Natural killer cell (primary cell): ENCODE data around the gene KRTAP4-4. TPM values are rescaled to one million over a fixed set of nuclear protein-coding genes. Genes with fewer than 3 reads are reported as not detected.
"Not testable (repeated sequence)": the region's sequence is repeated elsewhere in the genome, so short reads cannot be mapped to it uniquely, and the experiment has no call there.

ENCODE experiments used
- ATAC-seq, 3 donors: fragments of 150-1000 bp in 2 of 3; fragments of 200-7000 bp in 1 of 3; cut with Tn5 transposase; 1 replicate in 1 of 3; 2 replicates in 2 of 3; pipeline ENCODE4 v1.10.0; 2021; ENCODE audit warnings: mild to moderate bottlenecking in 2 of 3, moderate library complexity in 2 of 3
- DNase-seq, 2 donors: peaks; one replicate each; pipeline versions ENCODE4 v3.0.0 to v3.0.0-alpha.2; 2013 to 2021; ENCODE audit warnings: mixed read lengths in 1 of 2
- H3K27ac ChIP-seq: one replicate; pipeline ENCODE4 v1.5.1; 2013; ENCODE audit warnings: mild to moderate bottlenecking, low read length
- H3K27me3 ChIP-seq: one replicate; pipeline ENCODE4 v1.6.1; 2013; ENCODE audit warnings: low read length; ENCODE audit not compliant: control insufficient read depth, insufficient read depth
- H3K36me3 ChIP-seq: one replicate; pipeline ENCODE4 v1.6.1; 2013; ENCODE audit warnings: low read length; ENCODE audit not compliant: control insufficient read depth, insufficient read depth
- H3K4me1 ChIP-seq: one replicate; pipeline ENCODE4 v1.6.1; 2013; ENCODE audit warnings: low read length; ENCODE audit not compliant: control insufficient read depth, insufficient read depth
- H3K4me3 ChIP-seq: one replicate; pipeline ENCODE4 v1.5.1; 2013; ENCODE audit warnings: low read length
- H3K9me3 ChIP-seq: one replicate; pipeline ENCODE4 v1.6.1; 2013; ENCODE audit warnings: low read length; ENCODE audit not compliant: control insufficient read depth, insufficient read depth
- H3K27ac Mint-ChIP-seq, 2 donors: one replicate each; pipeline ENCODE4 v1.8.0; 2022; ENCODE audit warnings: mild to moderate bottlenecking in 2 of 2, mixed read lengths in 2 of 2, moderate library complexity in 1 of 2
- H3K27me3 Mint-ChIP-seq, 2 donors: one replicate each; pipeline ENCODE4 v1.8.0; 2022; ENCODE audit warnings: low read depth in 2 of 2, mixed read lengths in 2 of 2
- H3K36me3 Mint-ChIP-seq: one replicate; pipeline ENCODE4 v1.8.0; 2022; ENCODE audit warnings: mixed read lengths
- H3K4me1 Mint-ChIP-seq, 2 donors: one replicate each; pipeline ENCODE4 v1.8.0; 2022; ENCODE audit warnings: mixed read lengths in 2 of 2
- H3K4me3 Mint-ChIP-seq: one replicate; pipeline ENCODE4 v1.8.0; 2022; ENCODE audit warnings: mild to moderate bottlenecking, moderate library complexity, mixed read lengths
- H3K9me3 Mint-ChIP-seq, 2 donors: one replicate each; pipeline ENCODE4 v1.8.0; 2022; ENCODE audit warnings: mixed read lengths in 2 of 2
- WGBS: methylation state at CpG from one replicate; pipeline ENCODE4 v1.1.7; 2013; ENCODE audit warnings: missing lambda C conversion rate; ENCODE audit not compliant: insufficient coverage; 5-methylcytosine and 5-hydroxymethylcytosine counted together
- intact Hi-C: fragments of 100-400 bp; cut with micrococcal nuclease; formaldehyde crosslinking; loops from one replicate; pipeline ENCODE4 v1.14.2; 2022
- total RNA-seq, 4 donors: library from RNA; stranded (reverse); fragments of 120-200 nt in 1 of 4; gene quantifications; one replicate each; pipeline versions ENCODE4 v1.2.3 to v1.2.4, GENCODE V29; 2013 to 2022
- TF ChIP-seq, protein P1 (sequence below): fragments of 200-600 bp; IDR thresholded peaks from one replicate; pipeline ENCODE4 v1.8.0; 2022; ENCODE audit warnings: antibody characterized with exemption

The KRTAP4-4 gene
- total RNA-seq, 3 donors from 2014 or later (not counting 1 experiment from before 2014, with no cell fraction given), result not detected

DNA sequence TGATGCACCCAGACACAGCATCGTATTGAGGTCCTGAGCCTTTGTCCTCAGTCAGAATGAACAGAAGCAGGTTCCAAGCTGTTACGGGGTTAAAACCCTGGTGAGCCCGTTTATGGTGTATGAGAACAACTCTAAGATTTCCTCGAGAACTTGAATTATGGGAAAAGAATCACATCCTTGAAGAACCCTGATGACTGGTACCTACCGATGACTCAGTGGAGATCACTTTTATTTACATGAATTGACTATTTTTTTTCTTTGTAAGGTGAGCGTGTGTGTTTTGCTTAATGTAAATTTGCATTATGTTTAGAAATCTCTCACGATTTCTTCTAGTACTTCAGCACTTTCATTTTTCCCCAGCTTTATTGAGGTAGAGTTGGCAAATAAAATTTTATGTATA lies 3.3 kb upstream of the KRTAP4-4 start:
- intact Hi-C loops, result no loop called here
- ATAC-seq (no peak), DNase-seq (no peak)
- H3K27ac ChIP-seq, result no peak overlapping the region
- Mint-ChIP-seq H3K27me3 (peaks cover 10 to 26% of the 10 kb centered on the region in 2 donors), H3K36me3 (no peaks in the 10 kb centered on the region), H3K4me3 (no peak overlapping the region), H3K9me3 (no peaks in the 10 kb centered on the region), H3K27ac (no peak overlapping the region), H3K4me1 (no peaks in the 10 kb centered on the region)
- H3K4me1 ChIP-seq, result no peaks in the 10 kb centered on the region
- TF ChIP-seq, protein P1, sequence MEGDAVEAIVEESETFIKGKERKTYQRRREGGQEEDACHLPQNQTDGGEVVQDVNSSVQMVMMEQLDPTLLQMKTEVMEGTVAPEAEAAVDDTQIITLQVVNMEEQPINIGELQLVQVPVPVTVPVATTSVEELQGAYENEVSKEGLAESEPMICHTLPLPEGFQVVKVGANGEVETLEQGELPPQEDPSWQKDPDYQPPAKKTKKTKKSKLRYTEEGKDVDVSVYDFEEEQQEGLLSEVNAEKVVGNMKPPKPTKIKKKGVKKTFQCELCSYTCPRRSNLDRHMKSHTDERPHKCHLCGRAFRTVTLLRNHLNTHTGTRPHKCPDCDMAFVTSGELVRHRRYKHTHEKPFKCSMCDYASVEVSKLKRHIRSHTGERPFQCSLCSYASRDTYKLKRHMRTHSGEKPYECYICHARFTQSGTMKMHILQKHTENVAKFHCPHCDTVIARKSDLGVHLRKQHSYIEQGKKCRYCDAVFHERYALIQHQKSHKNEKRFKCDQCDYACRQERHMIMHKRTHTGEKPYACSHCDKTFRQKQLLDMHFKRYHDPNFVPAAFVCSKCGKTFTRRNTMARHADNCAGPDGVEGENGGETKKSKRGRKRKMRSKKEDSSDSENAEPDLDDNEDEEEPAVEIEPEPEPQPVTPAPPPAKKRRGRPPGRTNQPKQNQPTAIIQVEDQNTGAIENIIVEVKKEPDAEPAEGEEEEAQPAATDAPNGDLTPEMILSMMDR, result no peak
- H3K36me3 ChIP-seq, result no peaks in the 10 kb centered on the region
- H3K4me3 ChIP-seq, result no peak overlapping the region
- 88% methylated on average over 5 of the region's 7 CpGs for WGBS
- H3K9me3 ChIP-seq, result no peaks in the 10 kb centered on the region
- no peaks in the 10 kb centered on the region for H3K27me3 ChIP-seq

DNA sequence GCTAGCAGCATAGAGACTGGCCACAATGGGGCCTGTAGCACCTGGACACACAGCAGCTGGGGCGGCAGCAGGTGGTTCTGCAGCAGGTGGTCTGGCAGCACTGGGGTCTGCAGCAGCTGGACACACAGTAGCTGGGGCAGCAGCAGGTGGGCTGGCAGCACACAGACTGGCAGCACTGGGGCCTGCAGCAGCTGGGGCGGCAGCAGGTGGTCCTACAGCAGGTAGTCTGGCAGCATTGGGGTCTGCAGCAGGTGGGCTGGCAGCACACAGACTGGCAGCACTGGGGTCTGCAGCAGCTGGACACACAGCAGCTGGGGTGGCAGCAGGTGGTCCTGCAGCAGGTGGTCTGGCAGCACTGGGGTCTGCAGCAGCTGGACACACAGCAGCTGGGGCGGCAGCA lies 358 bp downstream of the KRTAP4-4 start:
- H3K4me1 ChIP-seq, H3K36me3 ChIP-seq, H3K4me3 Mint-ChIP-seq, ATAC-seq, H3K36me3 Mint-ChIP-seq, H3K4me1 Mint-ChIP-seq, H3K27ac ChIP-seq, DNase-seq, H3K27ac Mint-ChIP-seq, H3K9me3 Mint-ChIP-seq, H3K9me3 ChIP-seq, H3K4me3 ChIP-seq, intact Hi-C loops: not testable (repeated sequence)
- peaks cover 16% of the 10 kb centered on the region for H3K27me3 ChIP-seq
- WGBS, result 93% methylated on average over 3 of the region's 3 CpGs
- H3K27me3 Mint-ChIP-seq, result peaks cover 25 to 55% of the 10 kb centered on the region in 2 donors

DNA sequence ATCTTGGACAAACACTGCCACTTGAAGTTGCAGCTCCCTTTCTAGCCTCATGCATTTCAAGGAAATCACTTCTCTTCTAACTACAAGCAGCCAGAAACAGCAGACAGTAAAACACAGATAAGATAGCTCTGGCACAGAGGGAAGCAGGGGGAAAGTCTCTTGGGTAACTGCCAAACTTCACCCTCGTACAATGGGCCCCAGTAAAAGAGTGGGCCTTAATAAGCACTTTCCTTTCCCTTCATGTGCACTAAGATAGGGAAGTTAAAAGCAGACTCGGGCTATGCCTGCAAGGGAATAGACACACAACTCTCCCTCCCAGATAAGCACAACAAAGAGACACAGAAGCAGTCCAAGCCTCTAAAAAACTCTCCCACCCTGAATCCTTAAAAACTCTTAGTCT lies 6.7 kb downstream of the KRTAP4-4 start:
- Histone ChIP-seq H3K4me1 (no peaks in the 10 kb centered on the region), H3K27ac (no peak overlapping the region), H3K9me3 (no peaks in the 10 kb centered on the region), H3K27me3 (peaks cover 16% of the 10 kb centered on the region), H3K36me3 (no peaks in the 10 kb centered on the region), H3K4me3 (no peak overlapping the region)
- DNase-seq (no peak), ATAC-seq (no peak)
- no peak overlapping the region for H3K4me3 Mint-ChIP-seq
- H3K36me3 Mint-ChIP-seq, result no peaks in the 10 kb centered on the region
- no peaks in the 10 kb centered on the region for H3K4me1 Mint-ChIP-seq
- intact Hi-C loops, result no loop called here
- 37% methylated on average over 2 of the region's 2 CpGs for WGBS
- peaks cover 39 to 49% of the 10 kb centered on the region in 2 donors for H3K27me3 Mint-ChIP-seq
- TF ChIP-seq, protein P1, result no peak
- H3K9me3 Mint-ChIP-seq, result no peaks in the 10 kb centered on the region
- no peak overlapping the region for H3K27ac Mint-ChIP-seq

DNA sequence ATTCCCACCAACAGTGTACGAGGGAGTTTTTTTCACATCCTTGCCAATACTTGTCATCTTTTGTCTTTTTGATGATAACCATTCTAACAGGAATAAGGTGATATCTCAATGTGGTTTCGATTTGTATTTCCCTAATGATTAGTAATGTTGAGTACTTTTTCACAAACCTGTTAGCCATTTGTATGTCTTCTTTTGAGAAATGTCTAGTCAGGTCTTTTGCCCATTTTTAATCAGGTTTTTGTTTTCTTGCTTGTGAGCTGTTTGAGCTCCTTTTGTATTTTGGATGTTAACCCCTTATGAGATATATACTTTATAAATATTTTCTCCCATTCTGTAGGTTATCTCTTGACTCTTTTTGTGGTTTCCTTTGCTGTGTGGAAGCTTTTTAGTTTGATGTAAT lies 9.0 kb downstream of the KRTAP4-4 start:
- Histone ChIP-seq H3K4me3 (no peak overlapping the region), H3K27ac (no peak overlapping the region), H3K9me3 (no peaks in the 10 kb centered on the region), H3K27me3 (peaks cover 5% of the 10 kb centered on the region), H3K36me3 (no peaks in the 10 kb centered on the region), H3K4me1 (no peaks in the 10 kb centered on the region)
- Mint-ChIP-seq H3K27ac (no peak overlapping the region), H3K4me3 (no peak overlapping the region), H3K27me3 (peaks cover 26 to 37% of the 10 kb centered on the region in 2 donors), H3K36me3 (no peaks in the 10 kb centered on the region), H3K9me3 (no peaks in the 10 kb centered on the region), H3K4me1 (no peaks in the 10 kb centered on the region)
- TF ChIP-seq, protein P1, result no peak
- intact Hi-C loops, result no loop called here
- DNase-seq (no peak), ATAC-seq (no peak)
- WGBS, result 60% methylated on average over 1 of the region's 2 CpGs
